ENCODE measurements around the gene PKD1.
"Not testable (repeated sequence)": the region's sequence is repeated elsewhere in the genome, so short reads cannot be mapped to it uniquely, and the experiment has no call there.

Gene PKD1

GRCh38 chr16:2115591-2115973 lies 20.1 kb downstream of the PKD1 start:
- no peak overlapping the region for H3K4me3 ChIP-seq (ENCODE audit: control insufficient read depth, low read depth, low read length)
- DNase-seq (ENCODE audit: low read depth) = no peak
- TF ChIP-seq CTCF (IDR thresholded peaks at IDR 0.05; ENCODE audit: control insufficient read depth, insufficient read depth, low read depth, low read length, missing control alignments) = no peak

- not testable (repeated sequence) for H3K4me3 ChIP-seq (ENCODE audit: control insufficient read depth, low read depth, low read length); DNase-seq (ENCODE audit: low read depth)
These were observed 20.7 kb downstream of the PKD1 start for GRCh38 chr16:2114885-2115590.

GRCh38 chr16:2114225-2114624 lies 21.5 kb downstream of the PKD1 start:
- not testable (repeated sequence) for DNase-seq (ENCODE audit: low read depth); H3K4me3 ChIP-seq (ENCODE audit: control insufficient read depth, low read depth, low read length)

GRCh38 chr16:2112539-2113106 lies 23.1 kb downstream of the PKD1 start:
- H3K4me3 ChIP-seq (ENCODE audit: control insufficient read depth, low read depth, low read length) = not testable (repeated sequence)

GRCh38 chr16:2111412-2112335 lies 24.0 kb downstream of the PKD1 start:
- not testable (repeated sequence) for DNase-seq (ENCODE audit: low read depth); H3K4me3 ChIP-seq (ENCODE audit: control insufficient read depth, low read depth, low read length)

More at GRCh38 chr16:2112539-2113106, 23.1 kb downstream of the PKD1 start:
- DNase-seq (ENCODE audit: low read depth) = not testable (repeated sequence)

GRCh38 chr16:2111009-2111353 lies 24.7 kb downstream of the PKD1 start:
- H3K4me3 ChIP-seq (ENCODE audit: control insufficient read depth, low read depth, low read length); DNase-seq (ENCODE audit: low read depth): not testable (repeated sequence)

GRCh38 chr16:2110332-2111008 lies 25.2 kb downstream of the PKD1 start:
- not testable (repeated sequence) for H3K4me3 ChIP-seq (ENCODE audit: control insufficient read depth, low read depth, low read length)

GRCh38 chr16:2109872-2110271 lies 25.8 kb downstream of the PKD1 start:
- not testable (repeated sequence) for H3K4me3 ChIP-seq (ENCODE audit: control insufficient read depth, low read depth, low read length); DNase-seq (ENCODE audit: low read depth)

More at GRCh38 chr16:2110332-2111008, 25.2 kb downstream of the PKD1 start:
- not testable (repeated sequence) for DNase-seq (ENCODE audit: low read depth)

GRCh38 chr16:2109271-2109580 lies 26.5 kb downstream of the PKD1 start:
- H3K4me3 ChIP-seq (ENCODE audit: control insufficient read depth, low read depth, low read length); DNase-seq (ENCODE audit: low read depth): not testable (repeated sequence)

GRCh38 chr16:2108446-2109270 lies 27.0 kb downstream of the PKD1 start:
- DNase-seq (ENCODE audit: low read depth); H3K4me3 ChIP-seq (ENCODE audit: control insufficient read depth, low read depth, low read length): not testable (repeated sequence)

GRCh38 chr16:2107791-2108125 lies 27.9 kb downstream of the PKD1 start:
- H3K4me3 ChIP-seq (ENCODE audit: control insufficient read depth, low read depth, low read length); DNase-seq (ENCODE audit: low read depth): not testable (repeated sequence)

GRCh38 chr16:2107121-2107790 lies 28.4 kb downstream of the PKD1 start:
- not testable (repeated sequence) for H3K4me3 ChIP-seq (ENCODE audit: control insufficient read depth, low read depth, low read length)
- DNase-seq (ENCODE audit: low read depth) = peak; percentile 67

- not testable (repeated sequence) for DNase-seq (ENCODE audit: low read depth); H3K4me3 ChIP-seq (ENCODE audit: control insufficient read depth, low read depth, low read length)
These were observed 29.5 kb downstream of the PKD1 start for GRCh38 chr16:2106211-2106610.

- H3K4me3 ChIP-seq (ENCODE audit: control insufficient read depth, low read depth, low read length); DNase-seq (ENCODE audit: low read depth): not testable (repeated sequence)
These were observed 29.9 kb downstream of the PKD1 start for GRCh38 chr16:2105769-2106168.

- H3K4me3 ChIP-seq (ENCODE audit: control insufficient read depth, low read depth, low read length); DNase-seq (ENCODE audit: low read depth): not testable (repeated sequence)
These were observed 30.4 kb downstream of the PKD1 start for GRCh38 chr16:2105291-2105690.

- not testable (repeated sequence) for H3K4me3 ChIP-seq (ENCODE audit: control insufficient read depth, low read depth, low read length); DNase-seq (ENCODE audit: low read depth)
These were observed 31.2 kb downstream of the PKD1 start for GRCh38 chr16:2104464-2104863.

All from AG09309 (cell line).